Adrenal gland (tissue), 5 donors: ENCODE data around the gene PRKG1.

Experiments
- CTCF ChIP-seq, 6 experiments: fragments of 450-650 bp in 4 of 6; fragments of 200-600 bp in 2 of 6; sonication (generic) in 1 of 6; IDR thresholded peaks; 1 replicate in 5 of 6; 2 replicates in 1 of 6; pipeline versions ENCODE4 v1.5.1 to v1.8.0; 2016 to 2021; ENCODE audit warnings: antibody characterized with exemption in 6 of 6, mild to moderate bottlenecking in 2 of 6, moderate library complexity in 1 of 6
- POLR2A ChIP-seq, 2 donors: fragments of 450-650 bp; IDR thresholded peaks; one replicate each; pipeline ENCODE4 v1.6.1; 2017; ENCODE audit warnings: antibody characterized with exemption in 2 of 2, mild to moderate bottlenecking in 2 of 2, moderate library complexity in 1 of 2
- donor health status: DM: no; HTN: no; CAD: no.

GRCh38 chr10:52063159-52063558 lies 988.9 kb downstream of the PRKG1 start:
- TF ChIP-seq CTCF (IDR thresholded peaks at IDR 0.05) = no peak
- no peak for TF ChIP-seq POLR2A (IDR thresholded peaks at IDR 0.05)
